Sigmoid colon (tissue), 4 donors: Measurements from ENCODE around the gene GNGT2.

Experiments
- CTCF ChIP-seq, 4 experiments: fragments of 450-650 bp in 3 of 4; fragments of 200-600 bp in 1 of 4; IDR thresholded peaks; one replicate each; pipeline ENCODE4 v1.5.1; 2016 to 2019; ENCODE audit warnings: antibody characterized with exemption in 4 of 4, mild to moderate bottlenecking in 3 of 4, moderate library complexity in 2 of 4
- POLR2A ChIP-seq, 2 donors: fragments of 450-650 bp; IDR thresholded peaks; one replicate each; pipeline ENCODE4 v1.6.1; 2016; ENCODE audit warnings: antibody characterized with exemption in 2 of 2, mild to moderate bottlenecking in 2 of 2, moderate library complexity in 2 of 2
- POLR2AphosphoS5 ChIP-seq, 4 donors: sonication (generic); formaldehyde crosslinking; IDR thresholded peaks; one replicate each; pipeline ENCODE4 v1.6.1; 2017; ENCODE audit warnings: antibody characterized with exemption in 4 of 4

DNA sequence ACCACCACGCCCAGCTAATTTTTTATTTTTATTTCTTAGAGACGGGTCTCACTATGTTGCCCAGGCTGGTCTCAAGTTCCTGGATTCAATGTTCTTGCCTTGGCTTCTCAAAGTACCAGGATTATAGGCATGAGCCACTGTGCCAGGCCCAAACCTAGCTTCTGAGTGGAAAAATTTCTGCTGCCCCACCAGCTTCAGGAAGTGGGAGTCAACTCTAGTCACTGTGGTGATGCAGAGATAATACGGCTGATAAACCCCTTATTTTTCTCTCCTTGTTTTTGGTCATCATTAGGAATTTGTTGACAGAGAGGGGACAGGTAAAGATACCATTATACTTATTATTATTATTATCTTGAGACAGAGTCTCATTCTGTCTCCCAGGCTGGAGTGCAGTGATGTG lies 48.0 kb upstream of the GNGT2 start:
- no peak for TF ChIP-seq POLR2A (IDR thresholded peaks at IDR 0.05)
- TF ChIP-seq CTCF (IDR thresholded peaks at IDR 0.05) = no peak
- TF ChIP-seq POLR2AphosphoS5 (IDR thresholded peaks at IDR 0.05) = no peak
